Retina (tissue), 1 donor: Measurements from ENCODE around the gene DSCAML1.
A peak's percentile ranks its signal among the peaks of the same experiment; 100 is the strongest.

ENCODE experiments used
- DNase-seq: peaks from one replicate; pipeline ENCODE4 v3.0.0-alpha.2; 2016

DSCAML1 gene

GRCh38 chr11:117720061-117720511 lies 76.9 kb downstream of the DSCAML1 start:
- DNase-seq, result peak; percentile 81

GRCh38 chr11:117719480-117719879 lies 77.5 kb downstream of the DSCAML1 start:
- no peak for DNase-seq

- peak; percentile 76 for DNase-seq
Measured at GRCh38 chr11:117717485-117718314, 79.3 kb downstream of the DSCAML1 start.

- DNase-seq, result no peak
Measured at GRCh38 chr11:117716521-117717440, 80.2 kb downstream of the DSCAML1 start.

- no peak for DNase-seq
Measured at GRCh38 chr11:117715801-117716200, 81.2 kb downstream of the DSCAML1 start.

GRCh38 chr11:117713538-117713991 lies 83.5 kb downstream of the DSCAML1 start:
- no peak for DNase-seq

GRCh38 chr11:117712530-117712929 lies 84.5 kb downstream of the DSCAML1 start:
- DNase-seq, result no peak

- no peak for DNase-seq
Measured at GRCh38 chr11:117711331-117711730, 85.7 kb downstream of the DSCAML1 start.

- no peak for DNase-seq
Measured at GRCh38 chr11:117710211-117710610, 86.8 kb downstream of the DSCAML1 start.

GRCh38 chr11:117706322-117706814 lies 90.6 kb downstream of the DSCAML1 start:
- no peak for DNase-seq

- DNase-seq, result no peak
Measured at GRCh38 chr11:117705866-117706265, 91.2 kb downstream of the DSCAML1 start.

- no peak for DNase-seq
Measured at GRCh38 chr11:117704395-117705100, 92.5 kb downstream of the DSCAML1 start.

GRCh38 chr11:117702946-117703598 lies 93.9 kb downstream of the DSCAML1 start:
- no peak for DNase-seq

- DNase-seq, result no peak
Measured at GRCh38 chr11:117701781-117702180, 95.2 kb downstream of the DSCAML1 start.

- DNase-seq, result no peak
Measured at GRCh38 chr11:117700551-117700950, 96.5 kb downstream of the DSCAML1 start.

GRCh38 chr11:117697319-117697718 lies 99.7 kb downstream of the DSCAML1 start:
- DNase-seq, result no peak

- peak; percentile 38 for DNase-seq
Measured at GRCh38 chr11:117696540-117696939, 100.5 kb downstream of the DSCAML1 start.

GRCh38 chr11:117693344-117693743 lies 103.7 kb downstream of the DSCAML1 start:
- no peak for DNase-seq

- no peak for DNase-seq
Measured at GRCh38 chr11:117691516-117691915, 105.5 kb downstream of the DSCAML1 start.

GRCh38 chr11:117691218-117691514 lies 105.8 kb downstream of the DSCAML1 start:
- DNase-seq, result no peak

GRCh38 chr11:117690484-117691217 lies 106.4 kb downstream of the DSCAML1 start:
- no peak for DNase-seq
